HepG2 (cell line): ENCODE measurements around the gene SLC16A1. TPM values are rescaled to one million over a fixed set of nuclear protein-coding genes. Genes with fewer than 3 reads are reported as not detected.

Source experiments
- ATAC-seq: fragments of 200-7000 bp; cut with Tn5 transposase; 3 replicates; pipeline ENCODE4 v1.9.1; 2020; ENCODE audit warnings: mild to moderate bottlenecking, moderate library complexity
- BruUV-seq: library from RNA; stranded (reverse); fragments of 400-500 nt; replicated peaks from 2 replicates; lab custom pipeline; 2021; lab: Mats Ljungman, UMichigan
- CTCF ChIA-PET: fragments of 300-600 bp; formaldehyde crosslinking; extraction: SDS; loops from one replicate; lab custom pipeline; 2021; ENCODE audit warnings: low total read pairs, inconsistent platforms, low intra/inter-chr PET ratio; lab: Yijun Ruan, JAX
- POLR2A ChIA-PET: fragments of 350-600 bp; sonication (Branson Sonifier 250); formaldehyde crosslinking; loops from one replicate; lab custom pipeline; 2020; ENCODE audit warnings: antibody characterized with exemption, inconsistent platforms; lab: Yijun Ruan, JAX
- DNase-seq: peaks from one replicate; pipeline ENCODE4 v3.0.0-alpha.2; 2015; ENCODE audit warnings: low spot score
- FAIRE-seq: peaks from 3 replicates; lab custom pipeline; 2011; peaks lifted over from hg19 to GRCh38; lab: Jason Lieb, UNC
- H2AFZ ChIP-seq: one replicate; pipeline ENCODE4 v1.6.1; 2011; ENCODE audit warnings: low read length, inconsistent platforms
- H3K27ac ChIP-seq: fragments of 300-600 bp; 3 replicates; pipeline ENCODE4 v1.8.0; 2011; ENCODE audit warnings: mixed run types, mild to moderate bottlenecking, mixed read lengths, low read length, inconsistent platforms; ENCODE audit not compliant: insufficient read depth; ENCODE audit errors: extremely low read length
- H3K27me3 ChIP-seq, 2 experiments: fragments of 200-600 bp in 1 of 2; 2 replicates in 1 of 2; 3 replicates in 1 of 2; pipeline versions ENCODE4 v1.6.0 to v1.8.0; 2011; ENCODE audit warnings: low read length in 2 of 2, mild to moderate bottlenecking in 2 of 2, moderate library complexity in 2 of 2, inconsistent platforms in 1 of 2; ENCODE audit not compliant: insufficient read depth in 2 of 2, control insufficient read depth in 1 of 2
- H3K36me3 ChIP-seq, 2 experiments: fragments of 200-600 bp in 1 of 2; replicated peaks in 1 of 2; 2 replicates in 1 of 2; 3 replicates in 1 of 2; pipeline versions ENCODE4 v1.5.1 to v1.8.0; 2011; ENCODE audit warnings: low read length in 2 of 2, inconsistent platforms in 1 of 2; ENCODE audit not compliant: insufficient read depth in 2 of 2, control insufficient read depth in 1 of 2
- H3K4me1 ChIP-seq: 2 replicates; pipeline ENCODE4 v1.5.1; 2012; ENCODE audit warnings: low read length, inconsistent platforms; ENCODE audit not compliant: insufficient read depth
- H3K4me2 ChIP-seq: 2 replicates; pipeline ENCODE4 v1.6.0; 2011; ENCODE audit warnings: low read depth, low read length, inconsistent platforms
- H3K4me3 ChIP-seq, 3 experiments: fragments of 200-600 bp in 1 of 3; sonication (generic), shearing (Covaris generic) in 1 of 3; replicated peaks in 1 of 3; 2 replicates each; pipeline ENCODE4 v1.5.1; 2011 to 2016; ENCODE audit warnings: low read length in 3 of 3, inconsistent platforms in 2 of 3, low read depth in 2 of 3, mild to moderate bottlenecking in 2 of 3, control low read depth in 1 of 3, mixed read lengths in 1 of 3; ENCODE audit not compliant: insufficient read depth in 1 of 3
- H3K79me2 ChIP-seq: one replicate; pipeline ENCODE4 v1.6.1; 2011; ENCODE audit warnings: low read length, inconsistent platforms; ENCODE audit not compliant: insufficient read depth
- H3K9ac ChIP-seq: 2 replicates; pipeline ENCODE4 v1.6.0; 2011; ENCODE audit warnings: mild to moderate bottlenecking, low read depth, low read length, inconsistent platforms; ENCODE audit not compliant: insufficient read depth
- H3K9me3 ChIP-seq: 2 replicates; pipeline ENCODE4 v1.5.1; 2012; ENCODE audit warnings: mild to moderate bottlenecking, low read length
- H4K20me1 ChIP-seq: 2 replicates; pipeline ENCODE4 v1.6.0; 2011; ENCODE audit warnings: inconsistent platforms, mild to moderate bottlenecking, low read length, moderate library complexity; ENCODE audit not compliant: insufficient read depth
- AGO2 ChIP-seq: fragments of 200-400 bp; formaldehyde crosslinking; optimal IDR thresholded peaks from 2 replicates; pipeline ENCODE3; 2017; ENCODE audit warnings: mild to moderate bottlenecking, low read depth, low read length, moderate library complexity
- CAMTA2 ChIP-seq: sonication (generic); formaldehyde crosslinking; IDR thresholded peaks from 2 replicates; pipeline ENCODE4 v1.4.0; 2020; ENCODE audit warnings: mild to moderate bottlenecking, missing genetic modification reagents, borderline replicate concordance
- CC2D1A ChIP-seq: sonication (generic); formaldehyde crosslinking; IDR thresholded peaks from 2 replicates; pipeline ENCODE4 v1.8.1; 2023; ENCODE audit warnings: mild to moderate bottlenecking, missing genetic modification reagents
- HOXA5 ChIP-seq: sonication (generic); formaldehyde crosslinking; IDR thresholded peaks from 2 replicates; pipeline ENCODE4 v1.4.0; 2020; ENCODE audit warnings: missing genetic modification reagents
- MTF1 ChIP-seq: sonication (generic); formaldehyde crosslinking; IDR thresholded peaks from 2 replicates; pipeline ENCODE4 v1.5.0; 2020; ENCODE audit warnings: missing genetic modification reagents
- PCBP2 ChIP-seq: fragments of 200-400 bp; formaldehyde crosslinking; optimal IDR thresholded peaks from 2 replicates; pipeline ENCODE3; 2018; ENCODE audit warnings: low read length, low read depth; ENCODE audit not compliant: poor library complexity, severe bottlenecking
- ZFYVE20 ChIP-seq: sonication (generic); formaldehyde crosslinking; IDR thresholded peaks from 2 replicates; pipeline ENCODE4 v1.8.0; 2023; ENCODE audit warnings: low read depth, mild to moderate bottlenecking, moderate library complexity, missing genetic modification reagents, borderline replicate concordance
- WGBS: methylation state at CpG from one replicate; pipeline ENCODE4 v1.1.6; 2017; ENCODE audit warnings: low lambda C conversion rate; 5-methylcytosine and 5-hydroxymethylcytosine counted together
- in situ Hi-C: cut with HindIII; loops from 2 replicates; pipeline ENCODE4 v1.10.0; 2017; ENCODE audit warnings: low pct_unique_long_range_greater_than_20kb; ENCODE audit not compliant: extremely low pct_ligation_motif_present
- intact Hi-C: fragments of 100-400 bp; cut with micrococcal nuclease; formaldehyde crosslinking; loops from one replicate; pipeline ENCODE4 v1.10.0; 2022; ENCODE audit not compliant: unreplicated experiment
- polyA plus RNA-seq, 8 experiments: library from polyadenylated mRNA; depleted of rRNA in 3 of 8; stranded (reverse) in 7 of 8; unstranded in 1 of 8; fragments of >200 nt; fragmentation: Illumina TruSeq in 4 of 8; extraction: Trizol in 4 of 8; gene quantifications; 2 replicates each; pipeline versions ENCODE4 v1.2.1 to v1.2.3, GENCODE V29; 2011 to 2016; ENCODE audit warnings: low read depth in 4 of 8, missing spikeins in 1 of 8, mixed read lengths in 1 of 8; ENCODE audit not compliant: insufficient read depth in 1 of 8
- total RNA-seq, 5 experiments: library from RNA; depleted of rRNA; stranded (reverse); fragments of >200 nt; fragmentation: Illumina TruSeq; extraction: Trizol; gene quantifications; 2 replicates each; pipeline ENCODE4 v1.2.3, GENCODE V29; 2016; ENCODE audit warnings: low read depth in 1 of 5
- TF ChIP-seq, protein P1 (sequence below): sonication (generic); formaldehyde crosslinking; IDR thresholded peaks from 2 replicates; pipeline ENCODE4 v1.8.0; 2022; ENCODE audit warnings: missing genetic modification reagents, mild to moderate bottlenecking, borderline replicate concordance

Gene SLC16A1
- total and polyA plus RNA-seq, 2 of the 13 experiments (the other 11 are each of a cell fraction or from before 2014, with no cell fraction given), result 106 to 142 TPM

DNA sequence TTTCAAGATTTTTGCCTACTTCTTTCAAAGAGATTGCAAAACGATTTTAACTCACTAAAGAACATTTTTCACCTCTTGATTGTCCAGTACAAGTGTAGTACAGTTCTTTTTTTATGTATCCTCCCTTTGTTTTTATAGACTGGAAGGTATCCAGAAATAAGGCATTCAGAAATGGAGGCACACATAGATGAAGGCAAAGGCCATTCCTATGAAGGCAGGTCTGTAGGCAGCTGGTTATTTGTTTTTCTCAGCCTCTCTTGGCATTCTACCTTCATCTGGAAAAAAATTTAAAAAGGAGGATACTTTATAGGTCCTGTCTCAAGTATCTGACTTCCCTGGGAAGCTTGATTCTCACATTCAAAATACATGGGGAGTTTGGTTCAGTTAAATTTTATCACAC lies 18.6 kb upstream of the SLC16A1 start:
- no peak overlapping the region for H2AFZ ChIP-seq
- intact Hi-C loops, result no loop called here
- 0 out of 5 replicates have a peak, but pooled peaks cover 0 to 3% of the 10 kb centered on the region in 2 experiments for H3K36me3 ChIP-seq
- in situ Hi-C loops, result no loop called here
- WGBS, result 53% methylated on average over 1 of the region's 1 CpG
- H3K9ac ChIP-seq, result no peak overlapping the region
- FAIRE-seq (no peak), ATAC-seq (no peak)
- H3K4me1 ChIP-seq, result peaks cover 29% of the 10 kb centered on the region
- H3K79me2 ChIP-seq, result no peaks in the 10 kb centered on the region
- POLR2A ChIA-PET, result no interaction called here
- H3K9me3 ChIP-seq, result no peaks in the 10 kb centered on the region
- no peak overlapping the region for H3K27ac ChIP-seq
- H4K20me1 ChIP-seq, result no peaks in the 10 kb centered on the region
- TF ChIP-seq ZFYVE20 (no peak), AGO2 (no peak), PCBP2 (no peak), MTF1 (CRISPR knock-in tag) (no peak), HOXA5 (no peak), CAMTA2 (CRISPR knock-in tag) (no peak), CC2D1A (CRISPR knock-in tag) (no peak)
- TF ChIP-seq, protein P1, sequence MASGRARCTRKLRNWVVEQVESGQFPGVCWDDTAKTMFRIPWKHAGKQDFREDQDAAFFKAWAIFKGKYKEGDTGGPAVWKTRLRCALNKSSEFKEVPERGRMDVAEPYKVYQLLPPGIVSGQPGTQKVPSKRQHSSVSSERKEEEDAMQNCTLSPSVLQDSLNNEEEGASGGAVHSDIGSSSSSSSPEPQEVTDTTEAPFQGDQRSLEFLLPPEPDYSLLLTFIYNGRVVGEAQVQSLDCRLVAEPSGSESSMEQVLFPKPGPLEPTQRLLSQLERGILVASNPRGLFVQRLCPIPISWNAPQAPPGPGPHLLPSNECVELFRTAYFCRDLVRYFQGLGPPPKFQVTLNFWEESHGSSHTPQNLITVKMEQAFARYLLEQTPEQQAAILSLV (CRISPR knock-in tag), result no peak
- TF ChIP-seq, all 625 proteins: peak for 0
- BruUV-seq, result no TSS peak
- H3K27me3 ChIP-seq, result no peaks in the 10 kb centered on the region; a peak in 1 of 5 replicates
- CTCF ChIA-PET, result no interaction called here
- no peak overlapping the region for H3K4me2 ChIP-seq
- no peak overlapping the region for H3K4me3 ChIP-seq
- DNase-seq, result no peak
